Measurements from ENCODE around the gene POLR2L.

Gene POLR2L

DNA sequence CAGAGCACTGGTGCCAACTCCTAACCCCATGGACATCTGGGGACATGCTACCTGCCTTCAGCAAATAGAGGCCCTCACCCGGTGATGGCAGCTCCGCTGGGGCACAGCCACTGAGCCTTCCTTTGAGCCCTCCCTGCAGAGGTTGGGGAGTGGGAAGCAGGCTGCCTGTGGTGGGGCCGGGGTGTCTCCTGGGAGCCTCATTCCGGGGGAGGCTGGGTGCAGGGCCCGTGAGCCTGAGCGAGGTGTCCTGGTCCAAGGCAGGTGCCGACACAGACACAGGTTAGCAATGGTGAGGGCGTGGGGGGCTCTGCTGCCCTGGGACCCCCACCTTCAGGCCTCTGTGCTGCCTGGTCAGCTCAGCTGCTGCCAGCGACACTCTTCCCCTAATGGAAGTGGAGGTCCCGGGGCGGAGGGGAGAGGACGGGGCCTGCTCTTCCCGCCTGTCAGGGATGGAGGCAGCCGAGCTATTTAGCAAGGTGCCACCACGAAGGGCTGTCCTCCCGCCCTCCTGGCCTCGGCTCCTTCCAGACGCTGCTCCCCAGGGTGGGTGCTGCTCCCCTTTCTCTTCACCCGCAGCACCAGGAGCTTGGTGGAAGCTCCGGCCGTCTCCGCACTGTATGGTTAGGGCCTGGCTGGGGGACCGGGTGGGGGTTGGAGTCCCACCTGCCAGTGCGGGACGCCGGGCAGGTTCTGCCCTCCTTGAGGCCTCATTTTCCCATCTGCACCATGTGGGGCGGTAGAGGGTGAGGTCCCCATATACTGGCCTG lies 11.5 kb upstream of the POLR2L start:
- no peak for DNase-seq

DNA sequence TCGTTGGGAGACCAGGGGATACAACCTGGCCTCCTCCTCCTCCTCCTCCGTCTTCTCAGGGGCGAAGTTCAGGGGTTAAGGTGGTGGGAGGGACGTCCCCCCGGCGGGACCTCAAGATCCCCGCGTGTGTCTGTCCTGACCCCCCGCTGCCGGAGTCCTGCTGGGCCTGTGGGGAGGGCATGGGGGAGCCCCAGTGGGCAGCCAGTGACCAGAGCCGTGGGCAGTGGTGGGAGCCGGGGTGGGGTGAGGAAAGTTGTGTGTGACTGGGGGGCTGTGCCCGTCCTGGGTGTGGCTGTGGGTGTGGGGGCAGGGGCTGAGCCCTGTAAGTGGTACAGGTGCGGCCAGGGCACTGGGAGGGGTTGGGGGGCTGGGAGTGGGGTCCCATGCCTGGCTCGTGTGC lies 10.4 kb upstream of the POLR2L start:
- DNase-seq = no peak

DNA sequence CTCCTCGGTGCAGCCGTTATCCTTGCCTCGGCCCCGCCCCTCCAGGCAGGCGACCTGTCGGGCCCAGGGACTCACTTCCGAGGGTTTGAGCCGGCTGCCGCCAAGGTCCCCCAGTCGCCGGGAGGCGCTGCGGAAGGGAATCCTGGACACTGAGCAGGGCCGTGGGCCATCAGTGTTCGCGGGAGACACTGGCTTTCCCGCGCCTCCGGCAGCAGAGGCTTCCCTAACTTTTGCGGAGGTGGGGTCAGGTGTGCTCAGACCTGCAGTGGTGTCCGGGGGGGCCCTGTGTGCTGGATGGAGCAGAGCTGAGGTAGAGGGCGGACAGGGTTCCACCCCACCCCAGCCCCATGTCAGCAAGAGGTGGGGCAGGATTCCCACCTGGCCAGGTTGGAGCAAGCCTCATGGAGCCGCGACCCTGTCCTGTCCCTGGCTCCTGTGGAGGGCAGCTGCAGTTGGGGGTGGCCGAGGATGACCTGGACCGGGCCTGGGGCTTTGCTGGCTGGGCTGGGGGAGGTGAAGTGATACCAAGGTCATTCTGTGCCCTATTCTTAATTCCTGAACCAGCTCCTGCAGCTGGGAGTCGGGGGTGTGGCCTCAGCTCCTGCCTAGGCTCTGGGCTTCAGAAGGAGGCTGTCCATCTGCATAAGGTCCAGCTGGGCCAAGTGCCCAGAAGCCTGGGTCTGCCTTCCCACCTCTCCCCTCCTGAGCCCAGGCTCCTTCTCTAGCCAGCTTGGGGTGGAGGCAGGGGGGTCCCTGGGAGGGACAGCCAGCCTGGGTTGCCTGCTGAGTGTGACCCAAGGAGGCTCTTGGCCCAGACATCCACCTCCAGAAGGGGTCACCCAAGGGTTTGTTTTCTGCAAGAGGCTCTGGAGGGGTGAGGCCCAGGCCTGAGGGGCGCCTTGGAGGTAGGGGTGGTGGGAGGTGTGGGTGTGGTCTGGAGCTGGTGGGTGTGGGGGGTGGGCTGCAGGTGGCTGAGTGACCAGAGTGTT lies 8.7 kb upstream of the POLR2L start:
- DNase-seq = no peak

DNA sequence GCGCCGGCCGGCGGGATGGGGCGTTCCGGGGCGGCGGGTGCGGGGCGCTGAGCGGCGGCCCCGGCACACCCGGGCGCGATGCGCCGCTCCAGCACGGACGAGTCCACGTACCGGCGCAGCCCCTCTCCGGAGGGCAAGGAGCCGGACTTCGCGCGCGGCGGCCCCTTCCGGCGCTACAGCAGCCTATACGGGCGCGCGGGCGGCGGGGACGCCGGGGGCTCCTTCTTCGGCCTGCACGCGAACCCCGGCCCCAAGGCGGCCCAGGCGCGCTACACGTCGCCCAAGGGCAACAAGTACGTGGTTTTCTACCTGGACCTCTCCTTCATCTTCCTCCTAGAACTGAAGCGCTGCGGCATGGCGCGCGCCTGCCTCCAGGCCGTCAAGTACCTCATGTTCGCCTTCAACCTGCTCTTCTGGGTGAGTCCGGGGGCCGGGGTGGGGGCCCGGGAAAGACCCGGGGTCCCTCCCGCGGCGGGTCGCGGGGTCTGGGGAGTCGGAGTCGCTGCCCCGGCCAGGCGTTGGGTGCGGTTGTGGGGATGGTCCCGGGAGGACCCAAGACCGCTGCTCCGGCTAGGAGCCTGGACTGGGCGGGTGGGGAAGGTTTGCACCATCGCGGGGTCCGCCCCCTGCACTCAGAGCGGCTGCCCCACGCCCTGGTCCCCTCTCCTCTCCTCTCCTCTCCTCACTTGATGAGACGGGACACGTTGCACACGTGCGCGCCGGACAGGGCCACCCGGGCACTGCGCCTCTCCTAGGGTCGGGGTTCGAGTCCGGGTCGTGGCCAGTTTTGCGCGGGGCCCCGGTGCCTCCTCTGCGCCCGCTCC lies 7.8 kb upstream of the POLR2L start:
- no peak for DNase-seq

DNA sequence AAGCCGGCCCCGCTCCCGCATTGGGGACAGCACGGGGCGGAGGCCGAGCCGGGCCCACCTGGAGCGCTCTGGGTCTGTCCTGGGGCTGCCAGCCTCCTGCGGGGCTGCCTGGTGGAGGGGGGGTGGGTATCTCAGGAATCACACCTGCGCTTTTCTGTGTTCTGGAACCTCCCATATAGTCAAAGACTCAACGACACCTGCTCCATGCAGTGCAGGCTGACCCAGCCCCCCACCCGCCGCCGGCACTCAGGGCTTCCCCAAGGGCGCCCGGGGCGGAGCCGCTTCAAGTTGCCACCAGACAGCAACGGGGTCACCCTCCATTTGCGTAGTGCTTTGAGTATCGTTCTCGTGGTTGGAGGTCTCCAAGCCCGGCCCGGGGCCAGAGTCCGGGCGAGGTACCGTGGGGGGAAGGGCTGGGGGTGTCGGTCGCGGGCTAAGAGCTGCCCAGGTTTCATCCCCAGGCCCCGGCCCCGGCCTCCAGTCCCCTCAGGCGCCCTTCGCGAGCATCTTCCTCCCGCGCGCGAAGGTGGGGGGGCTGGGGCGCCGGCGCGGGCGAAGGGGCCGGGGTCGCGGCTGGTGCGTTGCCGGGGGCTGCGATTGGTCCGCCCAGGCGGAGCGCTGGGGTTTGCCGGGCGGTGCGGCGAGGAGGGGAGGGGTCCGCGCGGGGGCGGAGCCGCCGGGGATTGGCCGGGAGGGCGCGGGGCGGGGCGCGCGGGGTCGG lies 6.9 kb upstream of the POLR2L start:
- no peak for DNase-seq

DNA sequence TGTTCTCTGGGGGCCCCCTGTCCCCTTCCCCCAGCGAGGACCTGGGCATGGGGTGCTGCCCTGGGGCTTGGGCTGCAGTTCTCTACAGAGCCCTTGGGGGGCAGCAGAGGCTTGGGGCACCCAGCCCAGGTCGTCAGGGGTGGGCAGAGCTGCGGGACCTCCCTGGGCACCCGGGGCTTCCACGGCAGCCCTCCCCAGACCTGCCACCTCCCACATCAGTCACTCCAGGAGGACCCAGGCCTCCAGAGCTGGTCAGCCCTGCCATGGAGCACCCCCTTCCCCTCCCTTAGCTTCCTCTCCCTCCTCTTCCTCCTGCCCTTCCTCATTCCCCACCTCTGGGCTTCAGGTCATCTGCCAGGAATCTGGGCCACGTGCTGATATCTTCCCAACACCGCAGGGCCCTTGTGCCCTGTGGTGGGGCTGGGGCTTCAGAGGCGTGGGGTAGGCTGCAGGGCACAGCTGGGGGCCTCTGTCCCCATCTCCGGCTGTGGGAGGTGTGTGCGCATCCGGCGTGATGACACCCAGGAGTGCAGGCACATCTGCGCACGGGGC lies 6.1 kb upstream of the POLR2L start:
- peak; percentile 72 for DNase-seq

DNA sequence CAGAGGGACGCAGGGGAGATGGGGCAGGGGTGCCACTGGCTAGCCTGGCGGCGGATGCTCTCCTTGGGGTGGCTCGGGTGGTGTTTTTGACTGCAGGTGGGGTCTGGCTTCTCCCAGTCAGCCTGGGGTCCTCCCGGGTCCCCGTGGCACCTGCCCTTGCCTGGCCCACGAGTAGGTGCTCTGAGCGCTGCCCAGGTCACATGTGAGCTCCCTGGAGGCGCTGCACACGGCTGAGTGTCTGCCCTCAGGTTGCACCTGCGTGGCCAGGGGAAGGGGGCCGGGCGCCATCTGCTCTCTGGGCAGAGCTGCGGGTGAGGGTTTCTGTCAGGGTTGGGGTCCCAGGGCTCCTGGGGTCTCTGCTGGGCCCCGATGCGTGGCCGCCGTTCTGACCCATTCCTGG lies 5.5 kb upstream of the POLR2L start:
- no peak for DNase-seq

DNA sequence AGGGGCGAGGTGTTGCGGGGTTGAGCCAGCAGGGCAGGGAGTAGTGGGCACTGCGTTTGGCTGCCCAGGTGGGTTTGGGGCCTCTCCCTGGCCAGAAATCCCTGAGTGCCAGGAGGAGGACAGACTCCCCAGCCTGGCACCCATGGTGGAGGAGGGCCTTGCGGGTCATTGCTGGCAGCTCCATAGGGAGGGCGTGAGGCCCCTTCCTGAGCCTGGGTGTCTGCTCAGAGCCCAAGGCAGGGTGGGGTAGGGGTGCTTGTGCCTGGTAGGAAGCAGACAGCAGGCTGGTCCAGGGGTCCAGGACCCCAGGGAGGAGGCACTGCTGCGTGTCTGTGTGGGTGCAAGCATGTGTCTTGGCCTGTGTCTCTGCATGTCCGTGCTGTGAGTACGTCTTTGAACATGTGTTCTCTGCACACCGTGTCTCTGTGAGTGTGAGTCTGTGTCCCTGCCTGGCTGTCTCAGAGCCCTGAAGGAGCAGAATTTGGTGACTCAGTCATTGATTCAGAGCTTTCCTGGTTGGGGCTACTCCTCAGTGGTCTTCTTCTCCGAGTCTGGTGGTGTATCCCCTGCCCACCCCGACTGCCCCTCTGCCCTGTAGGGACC lies 4.3 kb upstream of the POLR2L start:
- no peak for DNase-seq

DNA sequence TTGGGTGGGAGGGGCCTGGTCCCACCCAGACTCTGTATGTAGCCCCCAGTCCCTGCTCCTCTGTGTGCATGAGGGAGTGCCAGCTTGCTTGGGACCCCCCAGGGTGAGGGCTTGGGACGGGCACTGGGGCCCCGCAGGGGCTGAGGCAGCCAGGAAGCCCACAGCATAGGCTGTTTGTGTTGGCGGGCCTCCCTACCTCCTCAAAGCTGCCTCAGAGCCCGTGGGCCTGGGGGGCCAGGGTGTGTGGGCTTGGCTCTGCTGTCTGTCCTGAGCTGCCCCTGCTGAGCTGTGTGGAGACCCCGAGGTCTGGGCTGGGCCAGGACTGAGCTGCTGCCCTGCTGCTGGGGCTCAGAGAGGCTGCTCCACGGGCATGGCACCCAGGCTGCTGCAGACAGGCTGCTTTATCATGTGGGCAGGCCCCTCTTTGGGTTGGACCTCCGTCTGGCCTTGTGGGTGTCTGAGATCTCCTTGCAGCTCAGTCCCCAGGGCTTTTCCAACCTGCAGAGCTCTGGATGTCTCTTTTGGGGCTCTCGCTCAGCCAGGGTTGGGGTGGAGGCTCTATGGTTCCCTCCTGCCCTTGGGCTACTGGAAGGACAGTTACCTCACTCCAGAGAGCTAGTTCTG lies 3.7 kb upstream of the POLR2L start:
- no peak for DNase-seq

DNA sequence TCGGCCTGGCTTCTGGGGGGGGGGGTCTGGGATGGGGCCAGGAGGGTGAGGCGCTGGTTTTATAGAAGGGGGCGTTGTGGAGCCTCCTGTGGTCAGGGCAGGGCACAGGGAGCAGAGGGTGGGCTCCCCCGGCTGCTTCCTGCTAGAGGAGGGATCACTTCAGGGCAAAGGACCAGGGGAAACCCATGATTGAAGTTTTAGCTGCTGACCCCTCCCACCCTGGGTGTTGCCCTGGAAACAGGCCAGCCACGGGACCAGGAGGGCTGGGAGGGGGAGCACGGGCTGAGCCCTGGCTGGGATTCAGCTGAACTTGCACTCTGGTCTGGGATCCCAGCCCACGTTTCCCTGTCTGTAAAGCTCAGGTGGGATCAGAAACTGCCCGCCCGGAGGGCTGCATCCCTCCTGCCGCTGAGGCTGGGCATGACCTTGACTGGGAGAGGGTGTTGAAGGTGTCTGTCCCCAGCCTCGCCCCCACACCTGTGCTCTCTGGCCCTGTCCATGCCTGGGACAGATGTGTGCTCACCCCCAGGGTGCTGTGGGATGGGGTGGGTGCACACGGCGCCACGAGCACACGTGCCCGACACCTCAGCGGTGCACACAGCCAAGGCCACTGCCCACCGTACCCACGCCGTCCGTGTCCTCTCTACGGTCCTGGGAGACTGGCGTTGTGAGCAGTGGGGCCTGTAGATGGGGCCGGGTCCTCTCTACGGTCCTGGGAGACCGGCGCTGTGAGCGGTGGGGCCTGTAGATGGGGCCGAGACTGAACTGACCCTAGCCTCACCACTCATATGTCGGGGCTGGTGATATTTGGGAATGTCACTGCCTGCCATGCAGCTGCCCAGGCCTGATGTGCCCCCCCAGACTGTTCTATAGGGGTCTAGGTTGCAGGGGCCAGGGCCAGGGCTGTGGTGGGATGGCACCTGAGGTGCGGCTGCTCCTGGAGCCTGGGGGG lies 2.6 kb upstream of the POLR2L start:
- DNase-seq = no peak

DNA sequence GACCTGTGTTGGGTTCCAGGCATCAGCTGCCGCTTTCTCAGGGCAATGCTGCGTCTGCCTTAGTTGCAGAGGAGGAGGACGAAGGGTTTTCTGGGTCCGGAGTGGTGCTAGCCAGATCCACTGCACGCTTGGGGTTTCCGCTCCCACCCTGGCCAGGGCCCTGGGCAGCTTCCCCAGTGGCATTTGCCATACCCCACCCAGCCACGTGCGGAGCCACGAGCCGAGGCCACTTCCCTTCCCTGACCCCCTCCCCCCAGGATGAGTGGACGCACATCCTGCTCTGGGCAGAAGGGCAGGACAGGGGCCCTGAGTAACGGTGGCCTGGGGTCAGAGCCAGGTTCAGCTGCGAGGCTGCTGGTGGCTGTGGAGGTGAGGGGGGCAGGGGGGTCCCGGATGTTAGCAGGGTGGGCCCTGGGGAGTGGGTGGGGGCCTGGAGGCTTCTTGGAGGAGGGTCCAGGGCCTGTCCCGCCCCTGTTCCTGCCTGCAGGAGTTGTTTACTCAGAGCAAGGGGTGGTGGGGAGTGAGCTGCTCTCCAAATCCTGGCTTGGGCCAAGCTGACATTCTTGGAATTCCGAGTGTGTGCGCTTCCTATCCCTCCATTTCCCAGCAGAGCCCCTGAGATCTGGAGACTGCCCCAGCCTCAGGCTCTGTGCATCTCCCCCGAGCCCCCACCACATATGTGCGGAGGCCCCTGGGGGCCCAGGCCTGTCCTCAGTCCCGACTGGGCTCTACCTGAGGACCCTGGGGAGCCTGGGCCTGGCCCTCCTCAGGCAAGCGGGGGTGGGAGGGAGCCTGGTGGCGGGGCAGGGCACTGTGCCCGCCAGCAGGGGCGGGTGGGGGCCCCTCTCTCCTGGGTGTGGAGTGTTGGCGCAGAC lies 1.7 kb upstream of the POLR2L start:
- DNase-seq = no peak

DNA sequence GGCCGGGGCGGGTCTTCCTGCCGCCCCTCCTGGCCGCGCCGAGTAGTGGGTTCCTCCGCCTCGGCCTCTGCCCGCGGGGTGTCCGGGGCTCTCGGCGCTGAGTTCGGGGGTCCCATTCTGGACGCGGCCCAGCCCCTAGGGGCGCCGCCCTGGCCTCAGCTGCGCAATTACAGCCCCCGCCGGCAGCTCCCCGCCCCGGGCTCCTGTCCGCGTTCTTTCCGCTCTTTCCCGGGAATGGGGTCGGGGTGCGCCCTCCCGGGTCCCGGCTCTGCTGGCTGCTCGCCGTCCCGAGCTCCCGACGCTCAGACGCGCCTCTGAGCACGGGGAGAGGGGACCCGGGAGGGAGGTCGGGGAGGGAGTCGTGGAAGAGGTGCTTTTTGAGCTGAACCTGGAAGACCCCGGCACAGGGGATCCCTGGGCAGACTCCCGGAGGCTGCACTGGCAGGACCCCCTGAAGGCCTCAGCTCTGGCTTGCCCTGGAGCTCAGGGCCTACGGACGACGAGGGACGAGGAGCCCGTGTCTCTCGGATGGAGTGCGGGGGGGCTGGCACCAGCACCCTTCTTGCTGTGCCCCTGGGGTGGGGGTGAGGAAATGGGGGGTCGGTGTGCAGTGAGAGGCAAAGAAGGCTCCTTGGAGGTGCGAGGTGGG lies 881 bp upstream of the POLR2L start:
- no peak for DNase-seq

DNA sequence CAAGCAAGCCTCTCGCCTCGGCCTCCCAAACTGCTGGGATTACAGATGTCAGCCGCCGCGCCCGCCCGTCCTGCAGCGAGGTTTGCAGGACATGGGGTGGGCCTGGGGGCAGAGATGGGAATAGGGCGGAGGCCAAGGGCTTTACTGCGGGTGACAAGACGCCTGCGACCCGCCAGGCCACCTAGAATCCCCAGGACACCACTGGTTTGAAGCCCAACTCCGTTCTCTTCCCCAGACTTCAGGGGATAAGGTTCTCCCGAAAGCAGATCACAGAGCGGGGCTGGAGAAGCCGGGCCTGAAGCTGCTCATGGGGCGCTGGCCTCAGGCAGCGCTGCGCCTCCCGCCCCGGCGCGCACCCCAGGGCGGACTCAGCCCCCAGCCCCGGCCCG lies 354 bp downstream of the POLR2L start:
- no peak for DNase-seq

DNA sequence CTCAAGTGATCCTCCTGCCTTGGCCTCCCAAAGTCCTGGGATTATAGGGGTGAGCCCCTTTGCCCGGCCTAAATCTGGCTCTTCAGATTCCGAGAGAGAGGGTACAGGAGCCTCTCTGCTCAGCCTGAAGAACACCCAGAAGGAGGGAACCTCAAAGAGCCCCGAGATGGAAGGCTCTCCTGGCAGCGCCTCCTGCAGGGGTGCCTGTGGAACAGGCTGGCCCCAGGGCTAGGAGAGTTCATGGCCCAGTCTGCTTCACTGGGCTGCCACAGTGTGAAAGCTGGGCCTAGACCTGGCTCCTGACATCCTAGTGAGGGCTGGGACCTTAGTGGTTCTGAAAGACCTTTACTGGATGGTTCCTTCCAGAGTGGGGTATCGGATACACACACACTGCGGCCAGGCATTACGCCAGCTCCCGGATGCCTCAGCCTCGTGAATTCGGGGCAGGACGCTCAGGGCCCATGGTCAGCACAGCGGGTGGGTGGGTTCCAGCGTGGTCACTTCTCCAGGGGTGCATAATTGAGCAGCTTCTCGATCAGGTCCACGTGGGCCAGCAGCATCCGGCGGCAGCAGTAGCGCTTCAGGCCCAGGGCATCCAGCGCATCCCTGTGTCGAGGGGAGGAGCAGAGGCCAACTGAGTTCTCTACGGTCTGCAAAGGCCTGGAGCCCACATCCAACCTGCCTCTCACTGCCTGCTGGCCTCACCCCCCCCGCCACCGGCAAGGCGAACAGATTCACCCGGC lies 2.3 kb downstream of the POLR2L start:
- no peak for DNase-seq

DNA sequence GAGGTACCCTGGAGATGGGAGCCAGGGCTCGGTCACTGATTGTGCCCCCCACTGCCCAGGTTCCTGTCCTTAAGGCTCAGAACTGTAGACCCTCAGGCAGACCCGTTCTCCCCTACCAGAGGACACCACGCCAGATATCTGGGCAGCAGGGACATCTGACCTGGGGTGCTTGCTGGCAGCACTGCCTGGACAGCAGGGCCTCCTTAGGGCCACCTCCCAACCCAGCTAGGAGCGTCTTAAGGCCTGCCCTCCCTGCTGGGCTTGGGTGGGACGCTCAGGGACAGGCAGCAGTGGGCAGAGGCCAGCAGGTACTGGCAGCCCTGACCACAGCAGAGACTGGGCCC lies 3.1 kb downstream of the POLR2L start:
- no peak for DNase-seq

DNA sequence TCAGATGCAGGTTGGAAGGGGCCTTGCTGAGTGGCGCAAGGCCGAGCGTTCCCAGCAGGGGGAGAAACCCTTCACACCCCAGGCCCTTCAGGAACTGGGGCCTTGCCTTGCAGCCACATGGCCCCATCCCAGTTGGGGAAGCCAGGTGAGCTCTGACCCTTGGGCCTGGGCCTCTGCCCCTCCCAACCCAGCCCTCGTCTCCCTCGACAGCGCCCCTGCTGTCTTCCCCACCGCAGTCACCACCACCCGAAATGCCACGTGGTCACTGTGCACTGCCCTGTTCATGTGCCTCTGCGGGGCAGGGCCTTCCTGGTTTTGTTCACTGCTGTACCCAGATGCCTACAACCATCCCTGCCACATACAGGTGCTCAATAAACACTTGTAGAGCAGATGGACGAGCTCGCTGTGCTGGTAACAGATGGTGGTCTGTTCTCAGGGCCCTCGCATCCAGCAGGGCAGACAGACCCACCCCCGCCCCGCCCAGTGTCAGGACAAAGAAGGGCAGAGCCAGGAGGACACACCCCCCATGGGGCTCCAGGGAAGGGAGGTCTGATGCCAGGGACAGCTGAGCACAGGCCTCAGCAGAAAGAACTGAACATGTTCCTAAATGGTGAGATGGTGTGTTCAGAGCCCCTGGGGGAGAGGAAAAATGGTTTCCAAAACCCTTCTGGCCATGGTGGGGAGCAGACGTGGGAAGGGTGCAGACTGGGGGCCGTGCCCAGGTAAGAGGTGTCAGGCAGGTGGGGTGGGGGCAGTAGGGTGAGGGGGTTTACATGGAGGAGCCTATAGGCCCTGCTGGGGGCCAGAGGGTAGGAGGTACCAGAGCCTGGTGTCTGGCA lies 3.7 kb downstream of the POLR2L start:
- no peak for DNase-seq

DNA sequence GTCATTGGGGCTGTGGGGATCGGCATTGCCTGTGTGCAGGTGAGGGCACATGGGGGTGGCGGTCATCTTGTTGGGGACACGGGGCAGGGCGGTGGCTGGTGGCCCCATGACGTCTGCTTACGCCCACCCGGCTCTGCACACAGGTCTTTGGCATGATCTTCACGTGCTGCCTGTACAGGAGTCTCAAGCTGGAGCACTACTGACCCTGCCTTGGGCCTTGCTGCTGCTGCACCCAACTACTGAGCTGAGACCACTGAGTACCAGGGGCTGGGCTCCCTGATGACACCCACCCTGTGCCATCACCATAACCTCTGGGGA lies 4.4 kb downstream of the POLR2L start:
- DNase-seq = no peak
